ENCODE data around the gene SKIC2.

SKIC2 gene

DNA sequence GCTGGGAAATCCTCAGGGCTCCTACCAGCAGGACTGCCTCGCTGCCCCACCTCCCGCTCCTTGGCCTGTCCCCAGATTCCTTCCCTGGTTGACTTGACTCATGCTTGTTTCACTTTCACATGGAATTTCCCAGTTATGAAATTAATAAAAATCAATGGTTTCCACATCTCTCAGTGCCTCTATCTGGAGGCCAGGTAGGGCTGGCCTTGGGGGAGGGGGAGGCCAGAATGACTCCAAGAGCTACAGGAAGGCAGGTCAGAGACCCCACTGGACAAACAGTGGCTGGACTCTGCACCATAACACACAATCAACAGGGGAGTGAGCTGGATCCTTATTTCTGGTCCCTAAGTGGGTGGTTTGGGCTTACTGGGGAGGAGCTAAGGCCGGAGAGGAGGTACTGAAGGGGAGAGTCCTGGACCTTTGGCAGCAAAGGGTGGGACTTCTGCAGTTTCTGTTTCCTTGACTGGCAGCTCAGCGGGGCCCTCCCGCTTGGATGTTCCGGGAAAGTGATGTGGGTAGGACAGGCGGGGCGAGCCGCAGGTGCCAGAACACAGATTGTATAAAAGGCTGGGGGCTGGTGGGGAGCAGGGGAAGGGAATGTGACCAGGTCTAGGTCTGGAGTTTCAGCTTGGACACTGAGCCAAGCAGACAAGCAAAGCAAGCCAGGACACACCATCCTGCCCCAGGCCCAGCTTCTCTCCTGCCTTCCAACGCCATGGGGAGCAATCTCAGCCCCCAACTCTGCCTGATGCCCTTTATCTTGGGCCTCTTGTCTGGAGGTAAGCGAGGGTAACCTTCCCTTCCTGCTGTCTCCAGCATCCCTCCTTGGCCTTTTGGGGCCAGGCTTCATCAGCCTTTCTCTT is 13.2 kb upstream of the SKIC2 start, which contains the start of gene CFB:
TSS of gene CFB (plus strand) at position 589 of the 863 bp plus-strand sequence. CDS start at position 716, 127 bp downstream.
- DNase-seq (ENCODE audit: low read depth in 4 of 4, low spot score in 1 of 4), result no peak

GRCh38 chr6:31946370-31946885 is 12.5 kb upstream of the SKIC2 start:
- no peak for DNase-seq (ENCODE audit: low read depth in 4 of 4, low spot score in 1 of 4)

GRCh38 chr6:31947070-31947675 is 11.8 kb upstream of the SKIC2 start:
- no peak for DNase-seq (ENCODE audit: low read depth in 4 of 4, low spot score in 1 of 4)

GRCh38 chr6:31947864-31948263 is 11.1 kb upstream of the SKIC2 start:
- no peak for DNase-seq (ENCODE audit: low read depth in 4 of 4, low spot score in 1 of 4)

GRCh38 chr6:31948306-31948705 is 10.7 kb upstream of the SKIC2 start:
- DNase-seq (ENCODE audit: low read depth in 4 of 4, low spot score in 1 of 4), result no peak

- DNase-seq (ENCODE audit: low read depth in 4 of 4, low spot score in 1 of 4), result no peak
These were observed 10.1 kb upstream of the SKIC2 start for GRCh38 chr6:31948753-31949413.

- no peak for DNase-seq (ENCODE audit: low read depth in 4 of 4, low spot score in 1 of 4)
These were observed 8.9 kb upstream of the SKIC2 start for GRCh38 chr6:31949926-31950548.

DNA sequence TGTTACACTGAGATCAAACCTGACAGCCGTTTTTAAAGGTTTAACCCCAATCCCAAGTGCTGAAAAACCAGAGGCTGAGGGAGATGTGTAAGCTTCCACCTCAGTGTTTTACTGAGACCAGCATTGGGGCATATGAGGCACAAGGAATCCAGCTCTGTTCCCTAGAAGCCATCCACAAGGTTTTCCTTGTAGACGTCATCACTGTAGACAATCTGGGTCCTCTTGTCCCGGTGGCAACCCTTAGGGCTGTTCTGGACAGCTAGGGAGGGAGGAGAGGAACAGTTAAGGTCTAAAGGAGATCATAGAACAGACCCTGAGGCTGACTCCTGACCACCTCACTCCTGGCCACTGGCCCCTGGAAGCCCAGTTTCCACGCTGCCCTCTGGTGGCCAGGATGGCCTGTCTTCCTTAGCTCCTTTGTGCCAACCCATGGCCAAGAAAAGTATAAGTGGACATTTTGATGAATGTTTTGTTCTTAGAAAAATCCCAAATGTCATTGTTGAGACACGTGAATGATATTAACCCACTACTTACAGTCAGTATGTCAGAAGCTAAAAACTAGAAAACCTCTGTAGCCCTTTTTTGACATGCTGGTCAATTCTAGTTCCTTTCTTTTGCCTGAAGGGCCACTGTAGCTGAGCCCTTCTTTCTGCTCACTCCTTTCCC is 6.7 kb upstream of the SKIC2 start:
- no peak for DNase-seq (ENCODE audit: low read depth in 4 of 4, low spot score in 1 of 4)

DNA sequence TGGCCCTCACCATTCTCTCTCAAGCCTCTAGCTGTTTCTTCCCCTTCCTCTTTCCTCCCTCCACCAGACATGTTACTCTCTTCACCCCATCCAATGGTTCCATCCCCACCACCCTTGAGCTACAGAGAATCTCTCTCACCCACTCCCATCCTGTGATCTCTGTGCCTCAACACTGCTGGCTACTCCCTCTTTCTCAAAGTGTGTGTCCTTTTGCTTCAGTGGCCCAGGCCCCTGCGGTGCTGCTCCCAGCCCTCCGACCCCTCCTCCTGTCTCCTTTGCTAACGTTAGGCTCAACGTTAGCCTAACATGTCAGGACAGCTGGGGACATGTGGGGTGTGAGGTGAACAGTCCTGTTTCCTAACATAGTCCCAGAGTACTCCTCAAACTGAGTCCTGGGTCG is 6.1 kb upstream of the SKIC2 start:
- no peak for DNase-seq (ENCODE audit: low read depth in 4 of 4, low spot score in 1 of 4)

DNA sequence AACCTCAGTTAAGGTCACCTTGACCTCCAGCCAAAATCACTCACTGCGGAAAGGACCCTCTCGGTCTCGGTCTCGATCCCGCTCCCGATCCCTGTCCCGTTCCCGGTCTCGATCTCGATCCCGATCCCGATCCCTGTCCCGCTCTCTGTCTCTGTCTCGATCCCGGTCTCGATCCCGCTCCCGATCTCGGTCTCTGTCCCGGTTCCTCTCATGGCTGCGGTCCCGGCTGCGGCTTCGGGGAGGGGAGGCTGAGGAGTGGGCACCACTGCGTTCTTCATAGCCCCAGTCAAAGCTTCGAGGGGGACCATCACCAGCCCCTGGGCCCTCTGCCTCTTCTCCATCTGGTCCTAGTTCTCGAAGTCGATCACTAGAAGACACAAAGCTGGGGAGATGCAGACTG is 4.5 kb upstream of the SKIC2 start:
- no peak for DNase-seq (ENCODE audit: low read depth in 4 of 4, low spot score in 1 of 4)

GRCh38 chr6:31956796-31957195 is 2.2 kb upstream of the SKIC2 start:
- no peak for DNase-seq (ENCODE audit: low read depth in 4 of 4, low spot score in 1 of 4)

GRCh38 chr6:31958412-31958740 is 599 bp upstream of the SKIC2 start:
- DNase-seq (ENCODE audit: low read depth in 4 of 4, low spot score in 1 of 4), result no peak

DNA sequence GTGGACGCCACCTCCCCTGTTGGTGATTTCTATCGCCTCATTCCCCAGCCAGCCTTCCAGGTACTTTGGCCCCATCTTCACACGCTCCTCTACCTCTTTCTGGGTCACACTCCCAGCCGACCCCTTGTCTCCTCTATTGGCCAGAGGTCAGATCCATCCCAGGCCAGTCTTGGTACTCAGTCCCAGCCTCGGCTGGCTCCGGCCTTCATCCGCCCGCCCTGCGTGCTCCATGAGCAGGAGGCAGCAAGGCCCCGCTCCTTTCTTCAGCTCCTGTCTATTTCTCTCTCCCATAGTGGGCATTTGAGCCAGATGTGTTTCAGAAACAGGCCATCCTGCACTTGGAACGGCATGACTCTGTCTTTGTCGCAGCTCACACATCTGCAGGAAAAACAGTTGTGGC is 2.6 kb downstream of the SKIC2 start:
- DNase-seq (ENCODE audit: low read depth in 4 of 4, low spot score in 1 of 4), result no peak

DNA sequence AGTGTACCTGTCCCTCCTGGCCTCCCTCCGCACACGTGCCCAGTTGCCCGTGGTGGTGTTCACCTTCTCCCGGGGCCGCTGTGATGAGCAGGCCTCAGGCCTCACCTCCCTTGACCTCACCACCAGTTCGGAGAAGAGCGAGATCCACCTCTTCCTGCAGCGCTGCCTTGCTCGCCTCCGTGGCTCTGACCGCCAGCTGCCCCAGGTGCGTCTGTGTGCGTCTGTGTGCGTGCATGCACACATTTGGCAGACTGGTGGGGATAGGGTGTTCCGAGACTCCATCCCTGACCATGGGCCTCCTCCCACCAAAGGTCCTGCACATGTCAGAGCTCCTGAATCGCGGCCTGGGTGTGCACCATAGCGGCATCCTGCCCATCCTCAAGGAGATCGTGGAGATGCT is 4.9 kb downstream of the SKIC2 start:
- DNase-seq (ENCODE audit: low read depth in 4 of 4, low spot score in 1 of 4), result no peak

- DNase-seq (ENCODE audit: low read depth in 4 of 4, low spot score in 1 of 4), result no peak
These were observed 6.7 kb downstream of the SKIC2 start for GRCh38 chr6:31965700-31966099.

DNA sequence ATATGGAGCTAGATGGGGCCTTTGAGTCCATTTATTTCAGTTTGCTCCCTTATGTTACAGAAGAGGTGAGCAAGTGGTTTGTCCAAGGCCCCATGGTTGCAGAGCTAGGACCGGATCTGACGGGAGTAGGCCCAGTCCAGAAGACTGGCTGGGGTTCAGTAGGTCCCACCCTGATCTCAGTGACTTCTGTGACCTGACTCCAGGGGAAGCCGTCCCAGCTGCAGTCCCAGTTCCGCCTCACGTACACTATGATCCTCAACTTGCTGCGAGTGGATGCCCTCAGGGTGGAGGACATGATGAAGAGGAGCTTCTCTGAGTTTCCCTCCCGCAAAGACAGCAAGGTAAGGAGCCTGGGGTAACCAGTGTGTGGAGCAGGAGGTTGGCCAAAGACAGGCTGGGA is 7.5 kb downstream of the SKIC2 start:
- DNase-seq (ENCODE audit: low read depth in 4 of 4, low spot score in 1 of 4), result no peak

DNA sequence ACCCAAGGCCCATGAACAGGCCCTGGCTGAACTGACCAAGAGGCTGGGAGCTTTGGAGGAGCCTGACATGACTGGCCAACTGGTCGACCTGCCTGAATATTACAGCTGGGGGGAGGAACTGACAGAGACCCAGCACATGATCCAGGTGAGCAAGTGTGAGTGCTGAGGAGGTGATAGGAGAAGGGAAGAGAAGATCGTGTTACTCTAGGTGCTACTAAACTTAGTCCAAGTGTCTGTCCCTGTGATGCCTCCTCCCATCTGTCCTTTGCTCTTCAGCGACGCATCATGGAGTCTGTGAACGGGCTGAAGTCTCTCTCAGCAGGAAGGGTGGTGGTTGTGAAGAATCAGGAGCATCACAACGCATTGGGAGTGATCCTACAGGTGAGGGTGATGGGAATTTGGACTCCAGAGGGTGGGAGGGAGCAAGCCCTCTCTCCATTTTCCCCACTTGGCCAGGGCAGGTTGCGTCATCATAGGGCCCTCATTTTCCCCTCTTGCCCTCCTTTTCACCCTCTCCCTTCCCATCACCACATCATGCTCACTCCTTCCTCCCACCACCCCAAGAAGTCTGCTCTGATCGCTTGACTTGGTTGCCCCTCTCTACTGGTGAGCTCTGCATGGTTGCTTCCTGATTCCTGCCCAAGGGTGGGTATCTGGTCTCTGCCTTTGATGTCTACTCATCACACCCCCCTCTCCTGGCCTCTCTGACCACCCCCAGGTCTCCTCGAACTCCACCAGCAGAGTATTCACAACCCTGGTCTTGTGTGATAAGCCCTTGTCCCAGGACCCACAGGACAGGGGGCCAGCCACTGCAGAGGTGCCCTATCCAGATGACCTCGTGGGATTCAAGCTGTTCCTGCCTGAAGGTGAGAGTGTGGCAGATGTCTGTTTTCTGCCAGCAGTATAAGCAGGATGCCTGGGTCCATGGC is 8.3 kb downstream of the SKIC2 start:
- DNase-seq (ENCODE audit: low read depth in 4 of 4, low spot score in 1 of 4), result no peak

DNA sequence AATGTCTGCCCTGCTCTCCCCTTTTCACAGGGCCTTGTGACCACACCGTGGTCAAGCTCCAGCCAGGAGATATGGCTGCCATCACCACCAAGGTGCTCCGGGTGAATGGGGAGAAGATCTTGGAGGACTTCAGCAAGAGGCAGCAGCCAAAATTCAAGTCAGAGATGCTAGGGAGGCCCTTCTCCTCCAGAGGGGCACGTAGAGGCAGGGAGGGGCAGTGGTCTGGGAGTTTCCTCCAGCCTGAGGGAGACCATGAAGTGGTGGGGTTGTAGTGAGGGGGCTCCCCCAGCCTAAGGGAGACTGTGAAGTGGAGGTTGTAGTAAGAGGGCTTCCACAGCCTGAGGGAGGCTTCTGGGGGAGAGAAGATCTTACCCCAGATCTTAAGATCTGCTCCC is 8.9 kb downstream of the SKIC2 start:
- DNase-seq (ENCODE audit: low read depth in 4 of 4, low spot score in 1 of 4), result no peak

DNA sequence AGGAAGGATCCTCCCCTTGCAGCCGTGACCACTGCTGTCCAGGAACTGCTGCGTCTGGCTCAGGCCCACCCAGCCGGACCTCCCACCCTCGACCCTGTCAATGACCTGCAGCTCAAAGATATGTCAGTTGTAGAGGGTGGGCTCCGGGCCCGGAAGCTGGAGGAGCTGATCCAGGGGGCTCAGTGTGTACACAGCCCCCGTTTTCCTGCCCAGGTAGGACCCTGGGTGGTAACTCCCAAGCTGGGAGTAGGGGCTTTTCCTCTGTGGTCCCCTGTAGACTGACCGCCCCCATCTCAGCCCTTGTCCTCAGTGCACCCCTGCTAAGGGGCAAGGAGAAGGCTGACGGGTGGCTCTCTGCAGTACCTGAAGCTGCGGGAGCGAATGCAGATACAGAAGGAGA is 9.4 kb downstream of the SKIC2 start:
- no peak for DNase-seq (ENCODE audit: low read depth in 4 of 4, low spot score in 1 of 4)

Data from stimulated activated CD4-positive, alpha-beta T cell treated with anti-CD3 and anti-CD28 coated beads, Interleukin-1b, Interleukin-23, amount 100 ng/mL, for 24 hours (primary cell).